GM21423 (cell line): ENCODE data around the gene COL16A1.

Source experiments
- ATAC-seq: cut with Tn5 transposase; IDR thresholded peaks from one replicate; pipeline ENCODE4 v1.9.1; 2021; ENCODE audit warnings: mild to moderate bottlenecking, moderate library complexity; ENCODE audit not compliant: unreplicated experiment

The COL16A1 gene

GRCh38 chr1:31689379-31689778 is 14.4 kb downstream of the COL16A1 start:
- no peak for ATAC-seq

GRCh38 chr1:31688233-31688918 is 15.4 kb downstream of the COL16A1 start:
- ATAC-seq, result no peak

- no peak for ATAC-seq
Measured at GRCh38 chr1:31687601-31688000, 16.2 kb downstream of the COL16A1 start.

- no peak for ATAC-seq
Measured at GRCh38 chr1:31685795-31686194, 18.0 kb downstream of the COL16A1 start.

GRCh38 chr1:31683997-31684396 is 19.8 kb downstream of the COL16A1 start:
- ATAC-seq, result no peak

GRCh38 chr1:31681415-31681814 is 22.4 kb downstream of the COL16A1 start:
- ATAC-seq, result no peak

- ATAC-seq, result no peak
Measured at GRCh38 chr1:31679676-31680230, 24.1 kb downstream of the COL16A1 start.

- ATAC-seq, result no peak
Measured at GRCh38 chr1:31679091-31679490, 24.7 kb downstream of the COL16A1 start.

GRCh38 chr1:31678681-31679080 is 25.1 kb downstream of the COL16A1 start:
- no peak for ATAC-seq

GRCh38 chr1:31677949-31678348 is 25.9 kb downstream of the COL16A1 start:
- no peak for ATAC-seq

GRCh38 chr1:31677401-31677800 is 26.4 kb downstream of the COL16A1 start:
- no peak for ATAC-seq

- ATAC-seq, result no peak
Measured at GRCh38 chr1:31675756-31676155, 28.1 kb downstream of the COL16A1 start.

- ATAC-seq, result no peak
Measured at GRCh38 chr1:31675161-31675560, 28.7 kb downstream of the COL16A1 start.

GRCh38 chr1:31674626-31675025 is 29.2 kb downstream of the COL16A1 start:
- ATAC-seq, result no peak

- ATAC-seq, result no peak
Measured at GRCh38 chr1:31673433-31673832, 30.4 kb downstream of the COL16A1 start.

- ATAC-seq, result no peak
Measured at GRCh38 chr1:31672986-31673385, 30.8 kb downstream of the COL16A1 start.

- no peak for ATAC-seq
Measured at GRCh38 chr1:31671561-31672201, 32.1 kb downstream of the COL16A1 start.

GRCh38 chr1:31671147-31671546 is 32.7 kb downstream of the COL16A1 start:
- no peak for ATAC-seq

GRCh38 chr1:31670593-31670964 is 33.2 kb downstream of the COL16A1 start:
- no peak for ATAC-seq

GRCh38 chr1:31669786-31670592 is 33.8 kb downstream of the COL16A1 start:
- ATAC-seq, result no peak

GRCh38 chr1:31669433-31669785 is 34.4 kb downstream of the COL16A1 start:
- no peak for ATAC-seq
